Brain microvascular endothelial cell (primary cell): ENCODE results near the gene SMIM35.

ENCODE experiments used
- DNase-seq: peaks from one replicate; pipeline ENCODE4 v3.0.0-alpha.2; 2020
- H3K27ac ChIP-seq: fragments of 250-450 bp; sonication (Bioruptor Pico); 2 replicates; pipeline ENCODE4 v1.5.1; 2020; ENCODE audit warnings: mild to moderate bottlenecking, moderate library complexity
- H3K27me3 ChIP-seq: fragments of 250-450 bp; sonication (Bioruptor Pico); replicated peaks from 2 replicates; pipeline ENCODE4 v1.5.1; 2020; ENCODE audit warnings: mild to moderate bottlenecking
- H3K36me3 ChIP-seq: fragments of 250-450 bp; sonication (Bioruptor Pico); replicated peaks from 2 replicates; pipeline ENCODE4 v1.5.1; 2020; ENCODE audit warnings: mild to moderate bottlenecking
- H3K4me3 ChIP-seq: 2 replicates; pipeline ENCODE4 v1.5.1; 2011; ENCODE audit warnings: low read depth, mild to moderate bottlenecking, control low read depth, low read length, moderate library complexity
- in situ Hi-C: cut with HindIII; loops from 2 replicates; pipeline ENCODE4 v1.10.0; 2017; ENCODE audit warnings: low sequenced_read_pairs, low pct_ligation_motif_present
- TF ChIP-seq, protein P1 (sequence below): IDR thresholded peaks from 2 replicates; pipeline ENCODE4 v1.5.1; 2011; ENCODE audit warnings: low read depth, mild to moderate bottlenecking, moderate library complexity, low read length, control low read depth, inconsistent platforms; ENCODE audit errors: missing control alignments

Gene SMIM35

DNA sequence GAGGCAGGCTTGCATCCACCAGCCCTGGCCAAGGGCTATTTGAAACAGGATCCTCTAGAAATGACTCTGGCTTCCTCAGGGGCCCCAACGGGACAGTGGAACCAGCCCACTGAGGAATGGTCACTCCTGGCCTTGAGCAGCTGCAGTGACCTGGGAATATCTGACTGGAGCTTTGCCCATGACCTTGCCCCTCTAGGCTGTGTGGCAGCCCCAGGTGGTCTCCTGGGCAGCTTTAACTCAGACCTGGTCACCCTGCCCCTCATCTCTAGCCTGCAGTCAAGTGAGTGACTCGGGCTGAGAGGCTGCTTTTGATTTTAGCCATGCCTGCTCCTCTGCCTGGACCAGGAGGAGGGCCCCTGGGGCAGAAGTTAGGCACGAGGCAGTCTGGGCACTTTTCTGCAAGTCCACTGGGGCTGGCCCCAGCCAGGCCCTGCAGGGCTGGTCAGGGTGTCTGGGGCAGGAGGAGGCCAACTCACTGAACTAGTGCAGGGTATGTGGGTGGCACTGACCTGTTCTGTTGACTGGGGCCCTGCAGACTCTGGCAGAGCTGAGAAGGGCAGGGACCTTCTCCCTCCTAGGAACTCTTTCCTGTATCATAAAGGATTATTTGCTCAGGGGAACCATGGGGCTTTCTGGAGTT lies 87.3 kb downstream of the SMIM35 start:
- no peaks in the 10 kb centered on the region for H3K36me3 ChIP-seq
- no peak overlapping the region for H3K4me3 ChIP-seq
- in situ Hi-C loops = no loop called here
- no peaks in the 10 kb centered on the region for H3K27me3 ChIP-seq
- TF ChIP-seq, protein P1, sequence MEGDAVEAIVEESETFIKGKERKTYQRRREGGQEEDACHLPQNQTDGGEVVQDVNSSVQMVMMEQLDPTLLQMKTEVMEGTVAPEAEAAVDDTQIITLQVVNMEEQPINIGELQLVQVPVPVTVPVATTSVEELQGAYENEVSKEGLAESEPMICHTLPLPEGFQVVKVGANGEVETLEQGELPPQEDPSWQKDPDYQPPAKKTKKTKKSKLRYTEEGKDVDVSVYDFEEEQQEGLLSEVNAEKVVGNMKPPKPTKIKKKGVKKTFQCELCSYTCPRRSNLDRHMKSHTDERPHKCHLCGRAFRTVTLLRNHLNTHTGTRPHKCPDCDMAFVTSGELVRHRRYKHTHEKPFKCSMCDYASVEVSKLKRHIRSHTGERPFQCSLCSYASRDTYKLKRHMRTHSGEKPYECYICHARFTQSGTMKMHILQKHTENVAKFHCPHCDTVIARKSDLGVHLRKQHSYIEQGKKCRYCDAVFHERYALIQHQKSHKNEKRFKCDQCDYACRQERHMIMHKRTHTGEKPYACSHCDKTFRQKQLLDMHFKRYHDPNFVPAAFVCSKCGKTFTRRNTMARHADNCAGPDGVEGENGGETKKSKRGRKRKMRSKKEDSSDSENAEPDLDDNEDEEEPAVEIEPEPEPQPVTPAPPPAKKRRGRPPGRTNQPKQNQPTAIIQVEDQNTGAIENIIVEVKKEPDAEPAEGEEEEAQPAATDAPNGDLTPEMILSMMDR = no peak
- H3K27ac ChIP-seq = no peak overlapping the region
- no peak for DNase-seq

DNA sequence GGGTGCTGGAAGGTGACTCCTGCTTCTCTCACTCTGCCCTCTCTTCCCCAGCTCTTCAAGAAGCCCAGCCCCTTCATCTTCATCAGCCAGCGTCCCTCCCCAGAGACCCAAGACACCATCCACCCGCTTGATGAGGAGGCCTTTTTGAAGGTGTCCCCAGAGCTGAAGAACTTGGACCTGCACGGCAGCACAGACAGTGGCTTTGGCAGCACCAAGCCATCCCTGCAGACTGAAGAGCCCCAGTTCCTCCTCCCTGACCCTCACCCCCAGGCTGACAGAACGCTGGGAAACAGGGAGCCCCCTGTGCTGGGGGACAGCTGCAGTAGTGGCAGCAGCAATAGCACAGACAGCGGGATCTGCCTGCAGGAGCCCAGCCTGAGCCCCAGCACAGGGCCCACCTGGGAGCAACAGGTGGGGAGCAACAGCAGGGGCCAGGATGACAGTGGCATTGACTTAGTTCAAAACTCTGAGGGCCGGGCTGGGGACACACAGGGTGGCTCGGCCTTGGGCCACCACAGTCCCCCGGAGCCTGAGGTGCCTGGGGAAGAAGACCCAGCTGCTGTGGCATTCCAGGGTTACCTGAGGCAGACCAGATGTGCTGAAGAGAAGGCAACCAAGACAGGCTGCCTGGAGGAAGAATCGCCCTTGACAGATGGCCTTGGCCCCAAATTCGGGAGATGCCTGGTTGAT lies 88.0 kb downstream of the SMIM35 start:
- in situ Hi-C loops = no loop called here
- no peak overlapping the region for H3K4me3 ChIP-seq
- H3K36me3 ChIP-seq = no peaks in the 10 kb centered on the region
- H3K27me3 ChIP-seq = no peaks in the 10 kb centered on the region
- no peak for DNase-seq
- H3K27ac ChIP-seq = no peak overlapping the region
- TF ChIP-seq, protein P1 = no peak

DNA sequence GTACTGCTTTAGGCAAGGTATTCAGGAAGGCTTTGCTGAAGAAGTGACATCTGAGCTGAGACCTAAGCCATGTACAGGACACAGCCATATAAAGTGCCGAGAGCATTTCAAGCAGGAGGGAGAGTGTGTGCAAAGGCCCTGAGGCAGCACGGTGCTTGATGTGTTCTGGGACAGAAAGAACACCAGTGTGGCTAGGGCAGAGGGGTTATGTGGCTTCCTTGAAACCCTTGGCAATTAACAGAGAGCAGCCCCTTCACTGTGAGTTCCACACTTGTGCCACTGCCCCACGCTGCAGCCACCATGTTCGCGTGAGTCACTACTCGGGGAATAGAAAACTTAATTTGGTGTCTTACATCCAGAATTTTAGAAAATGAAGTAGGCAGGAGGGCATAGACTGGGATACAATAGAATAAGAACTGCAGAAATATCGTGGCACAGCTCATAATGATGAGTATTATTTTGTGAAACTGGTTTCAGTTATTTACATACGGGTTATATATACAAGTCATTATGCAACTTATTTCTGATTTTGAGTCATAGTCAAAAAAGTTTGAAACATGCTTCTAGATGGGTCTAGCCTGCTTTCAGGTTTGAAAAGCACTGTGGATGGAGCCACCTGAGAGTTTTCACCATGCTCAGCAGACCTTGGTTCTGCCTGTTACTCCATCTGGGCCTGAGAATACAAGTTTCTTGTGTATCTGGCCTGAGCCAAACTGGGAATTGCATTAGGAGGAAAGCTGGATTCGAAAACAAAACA lies 88.8 kb downstream of the SMIM35 start:
- Histone ChIP-seq H3K27ac (no peak overlapping the region), H3K4me3 (no peak overlapping the region), H3K27me3 (no peaks in the 10 kb centered on the region), H3K36me3 (no peaks in the 10 kb centered on the region)
- in situ Hi-C loops = no loop called here
- no peak for DNase-seq
- TF ChIP-seq, protein P1 = no peak

DNA sequence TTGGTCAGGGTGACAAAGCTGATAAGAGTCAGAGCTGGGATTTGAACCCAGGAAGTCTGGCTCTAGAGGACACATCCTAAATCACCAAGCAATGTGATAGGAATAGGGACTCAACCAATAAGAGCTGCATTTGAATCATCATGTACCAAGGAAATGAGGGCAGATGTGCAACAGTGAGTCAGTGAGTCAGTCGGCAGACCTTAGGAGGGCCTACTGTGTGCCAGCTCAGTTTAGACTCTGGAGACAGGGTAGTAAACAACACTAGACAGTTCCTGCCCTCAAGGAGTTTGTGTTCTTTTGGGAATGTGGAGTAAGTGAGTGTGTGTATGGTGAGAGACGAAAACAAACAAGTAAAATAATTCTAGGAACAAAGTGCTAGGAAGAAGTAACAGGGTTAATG lies 89.4 kb downstream of the SMIM35 start:
- no peak overlapping the region for H3K4me3 ChIP-seq
- H3K27me3 ChIP-seq = no peaks in the 10 kb centered on the region
- TF ChIP-seq, protein P1 = no peak
- DNase-seq = no peak
- H3K27ac ChIP-seq = no peak overlapping the region
- H3K36me3 ChIP-seq = no peaks in the 10 kb centered on the region
- in situ Hi-C loops = no loop called here

DNA sequence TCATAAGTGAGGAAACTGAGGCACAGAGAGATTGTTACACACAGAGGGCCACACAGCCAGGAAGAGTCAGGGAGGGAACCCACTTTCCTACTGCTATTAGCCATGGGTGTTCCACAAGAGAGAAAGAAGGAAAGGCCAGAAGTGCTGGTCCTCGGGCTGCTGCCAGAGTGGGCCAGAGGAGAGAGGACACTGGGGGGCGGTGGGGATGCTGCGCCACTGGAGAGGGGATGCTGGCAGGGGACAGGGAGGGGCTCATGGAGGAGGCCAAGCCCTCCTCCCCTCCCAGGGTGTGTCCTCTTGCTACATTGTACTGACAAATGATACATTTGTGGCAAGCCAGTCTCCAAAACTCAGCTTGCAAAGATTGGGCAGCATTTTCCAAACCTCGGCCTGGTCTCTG lies 90.7 kb downstream of the SMIM35 start:
- in situ Hi-C loops = no loop called here
- H3K27me3 ChIP-seq = no peaks in the 10 kb centered on the region
- H3K36me3 ChIP-seq = no peaks in the 10 kb centered on the region
- DNase-seq = no peak
- H3K4me3 ChIP-seq = no peak overlapping the region
- H3K27ac ChIP-seq = no peak overlapping the region
- TF ChIP-seq, protein P1 = no peak
